Neural cell (in vitro differentiated cells): Measurements from ENCODE around the gene KCNMB2. TPM values are rescaled to one million over a fixed set of nuclear protein-coding genes. Genes with fewer than 3 reads are reported as not detected.

ENCODE experiments used
- H2AFZ ChIP-seq: fragments of 200-600, 300-800 bp; sonication (generic), shearing (Covaris generic); 2 replicates; pipeline ENCODE4 v1.6.0; 2014; ENCODE audit warnings: low read depth, mild to moderate bottlenecking, antibody characterized with exemption, low read length, moderate library complexity
- H3F3A ChIP-seq: fragments of 200-600 bp; shearing (Covaris generic); 2 replicates; pipeline ENCODE4 v1.6.1; 2016; ENCODE audit warnings: mild to moderate bottlenecking, moderate library complexity, mixed read lengths, antibody characterized with exemption, low read length; ENCODE audit not compliant: insufficient read depth, poor library complexity, severe bottlenecking
- H3K27ac ChIP-seq: fragments of 200-600, 300-800 bp; sonication (generic), shearing (Covaris generic); 2 replicates; pipeline ENCODE4 v1.5.1; 2014; ENCODE audit warnings: mild to moderate bottlenecking, low read length, moderate library complexity
- H3K27me3 ChIP-seq: fragments of 300-800, 200-600 bp; sonication (generic), shearing (Covaris generic); 2 replicates; pipeline ENCODE4 v1.6.0; 2014; ENCODE audit warnings: mild to moderate bottlenecking, low read depth, low read length, moderate library complexity; ENCODE audit not compliant: insufficient read depth
- H3K36me3 ChIP-seq: fragments of 300-800, 200-600 bp; sonication (generic), shearing (Covaris generic); 2 replicates; pipeline ENCODE4 v1.5.1; 2014; ENCODE audit warnings: mild to moderate bottlenecking, antibody characterized with exemption, low read length, moderate library complexity; ENCODE audit not compliant: insufficient read depth
- H3K4me2 ChIP-seq: fragments of 300-800, 200-600 bp; sonication (generic), shearing (Covaris generic); 2 replicates; pipeline ENCODE4 v1.6.0; 2014; ENCODE audit warnings: mild to moderate bottlenecking, low read length
- H3K4me3 ChIP-seq: fragments of 300-800, 200-600 bp; sonication (generic), shearing (Covaris generic); 2 replicates; pipeline ENCODE4 v1.5.1; 2014; ENCODE audit warnings: mild to moderate bottlenecking, low read length, moderate library complexity
- H3K79me2 ChIP-seq: fragments of 200-600 bp; shearing (Covaris generic); replicated peaks from 2 replicates; pipeline ENCODE4 v1.6.0; 2014; ENCODE audit warnings: mild to moderate bottlenecking, low read length, moderate library complexity; ENCODE audit not compliant: insufficient read depth
- H3K9ac ChIP-seq: fragments of 300-800, 200-600 bp; sonication (generic), shearing (Covaris generic); 2 replicates; pipeline ENCODE4 v1.6.1; 2016; ENCODE audit warnings: mild to moderate bottlenecking, low read length, mixed read lengths
- H3K9me2 ChIP-seq: fragments of 200-600 bp; shearing (Covaris generic); 2 replicates; pipeline ENCODE4 v1.6.1; 2016; ENCODE audit warnings: mild to moderate bottlenecking, low read length, mixed read lengths; ENCODE audit not compliant: insufficient read depth
- H3K9me3 ChIP-seq: fragments of 200-600, 300-800 bp; sonication (generic), shearing (Covaris generic); 2 replicates; pipeline ENCODE4 v1.6.1; 2016; ENCODE audit warnings: mild to moderate bottlenecking, mixed run types, low read length, moderate library complexity, mixed read lengths
- H4K20me1 ChIP-seq: fragments of 200-600 bp; shearing (Covaris generic); 2 replicates; pipeline ENCODE4 v1.6.1; 2016; ENCODE audit warnings: mild to moderate bottlenecking, mixed run types; ENCODE audit not compliant: insufficient read depth
- CTCF ChIP-seq: fragments of 450-650 bp; IDR thresholded peaks from 2 replicates; pipeline ENCODE4 v1.5.1; 2014; ENCODE audit warnings: antibody characterized with exemption, mild to moderate bottlenecking, moderate library complexity; ENCODE audit not compliant: poor library complexity, severe bottlenecking
- EP300 ChIP-seq: fragments of 450-650 bp; conservative IDR thresholded peaks from 2 replicates; pipeline ENCODE4 v1.6.1; 2014; ENCODE audit warnings: antibody characterized with exemption, mild to moderate bottlenecking, moderate library complexity; ENCODE audit not compliant: poor library complexity, severe bottlenecking
- EZH2 ChIP-seq: fragments of 200-600, 300-800 bp; shearing (Covaris generic), sonication (generic); IDR thresholded peaks from 2 replicates; pipeline ENCODE4 v1.6.1; 2014; ENCODE audit warnings: antibody characterized with exemption, low read length, borderline replicate concordance, mild to moderate bottlenecking; ENCODE audit not compliant: insufficient read depth, poor library complexity, severe bottlenecking
- MXI1 ChIP-seq: fragments of 450-650 bp; conservative IDR thresholded peaks from 2 replicates; pipeline ENCODE4 v1.6.1; 2014; ENCODE audit warnings: antibody characterized with exemption, mild to moderate bottlenecking; ENCODE audit not compliant: poor library complexity, severe bottlenecking
- RAD21 ChIP-seq: fragments of 450-650 bp; conservative IDR thresholded peaks from 2 replicates; pipeline ENCODE4 v1.6.1; 2014; ENCODE audit warnings: antibody characterized with exemption, mild to moderate bottlenecking, moderate library complexity
- REST ChIP-seq: IDR thresholded peaks from 2 replicates; pipeline ENCODE4 v1.6.1; 2012; ENCODE audit warnings: borderline replicate concordance
- SMC3 ChIP-seq: fragments of 450-650 bp; conservative IDR thresholded peaks from 2 replicates; pipeline ENCODE4 v1.6.1; 2014; ENCODE audit warnings: antibody characterized with exemption, mild to moderate bottlenecking, moderate library complexity; ENCODE audit not compliant: poor library complexity
- TAF1 ChIP-seq: IDR thresholded peaks from 2 replicates; pipeline ENCODE4 v1.6.1; 2012; ENCODE audit warnings: low read depth
- polyA plus RNA-seq: library from polyadenylated mRNA; depleted of rRNA; stranded (reverse); fragments of >200 nt; gene quantifications from 2 replicates; pipeline ENCODE4 v1.2.3, GENCODE V29; 2014

The KCNMB2 gene
- polyA plus RNA-seq, 1 donor from 2014 or later = 0.93 TPM

- no peak overlapping the region for H2AFZ ChIP-seq
Measured at GRCh38 chr3:178680489-178680888, 144.3 kb downstream of the KCNMB2 start.

GRCh38 chr3:178684881-178685590, 148.8 kb downstream of the KCNMB2 start:
- H3K4me3 ChIP-seq = no peak overlapping the region
- H3K36me3 ChIP-seq = no peaks in the 10 kb centered on the region
- H3F3A ChIP-seq = no peaks in the 10 kb centered on the region
- H3K79me2 ChIP-seq = no peaks in the 10 kb centered on the region
- no peaks in the 10 kb centered on the region for H3K9me2 ChIP-seq
- H3K9ac ChIP-seq = no peak overlapping the region
- H3K9me3 ChIP-seq = no peaks in the 10 kb centered on the region
- TF ChIP-seq RAD21 (no peak), CTCF (no peak), EP300 (no peak), MXI1 (no peak), REST (no peak), EZH2 (no peak), SMC3 (no peak), TAF1 (no peak)
- no peak overlapping the region for H3K4me2 ChIP-seq
- no peak overlapping the region for H2AFZ ChIP-seq
- no peaks in the 10 kb centered on the region for H3K27me3 ChIP-seq
- H4K20me1 ChIP-seq = no peaks in the 10 kb centered on the region
- no peak overlapping the region for H3K27ac ChIP-seq

More at GRCh38 chr3:178680489-178680888, 144.3 kb downstream of the KCNMB2 start:
- no peaks in the 10 kb centered on the region for H3K79me2 ChIP-seq
- no peak for TF ChIP-seq CTCF
- no peak for TF ChIP-seq EZH2
- no peaks in the 10 kb centered on the region for H4K20me1 ChIP-seq
- no peak overlapping the region for H3K4me3 ChIP-seq
- no peak overlapping the region for H3K4me2 ChIP-seq
- H3K27ac ChIP-seq = no peak overlapping the region
- H3K36me3 ChIP-seq = no peaks in the 10 kb centered on the region
- no peaks in the 10 kb centered on the region for H3K9me2 ChIP-seq
- no peaks in the 10 kb centered on the region for H3F3A ChIP-seq
- H3K9ac ChIP-seq = no peak overlapping the region
- no peaks in the 10 kb centered on the region for H3K9me3 ChIP-seq
- no peaks in the 10 kb centered on the region for H3K27me3 ChIP-seq
